Measurements from ENCODE around the gene CDK14. TPM values are rescaled to one million over a fixed set of nuclear protein-coding genes. Genes with fewer than 3 reads are reported as not detected.

CDK14 gene
- total RNA-seq, 4 donors from 2014 or later: 3.5 to 5.1 (median 3.9) TPM

DNA sequence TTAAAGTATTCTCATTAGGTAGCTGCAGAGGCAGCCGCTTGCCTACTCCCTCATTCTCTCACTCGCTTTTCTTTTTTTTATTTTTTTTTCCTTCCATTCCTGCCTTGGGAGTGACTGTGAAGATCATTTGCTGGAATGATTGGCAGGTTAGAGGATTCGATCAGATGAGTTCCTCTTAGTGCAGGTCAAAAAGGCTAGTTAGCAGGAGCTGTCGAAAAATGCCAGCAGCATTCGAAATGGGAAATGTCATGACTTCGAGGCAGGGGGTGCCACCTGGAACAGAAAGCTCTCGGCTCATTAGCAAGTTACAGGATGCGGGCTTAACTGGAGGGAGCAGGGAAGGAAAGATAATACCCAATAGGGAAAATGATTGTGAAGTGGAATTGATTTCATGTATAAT lies 530.6 kb downstream of the CDK14 start:
- no peaks in the 10 kb centered on the region for H3K9me3 ChIP-seq
- DNase-seq (ENCODE audit: low spot score in 2 of 2): no peak
- H3K27ac ChIP-seq: no peak overlapping the region
- H3K4me1 ChIP-seq: no peaks in the 10 kb centered on the region
- TF ChIP-seq POLR2AphosphoS5 (IDR thresholded peaks at IDR 0.05): no peak
- no peak for TF ChIP-seq POLR2A (IDR thresholded peaks at IDR 0.05)
- TF ChIP-seq, protein P1, sequence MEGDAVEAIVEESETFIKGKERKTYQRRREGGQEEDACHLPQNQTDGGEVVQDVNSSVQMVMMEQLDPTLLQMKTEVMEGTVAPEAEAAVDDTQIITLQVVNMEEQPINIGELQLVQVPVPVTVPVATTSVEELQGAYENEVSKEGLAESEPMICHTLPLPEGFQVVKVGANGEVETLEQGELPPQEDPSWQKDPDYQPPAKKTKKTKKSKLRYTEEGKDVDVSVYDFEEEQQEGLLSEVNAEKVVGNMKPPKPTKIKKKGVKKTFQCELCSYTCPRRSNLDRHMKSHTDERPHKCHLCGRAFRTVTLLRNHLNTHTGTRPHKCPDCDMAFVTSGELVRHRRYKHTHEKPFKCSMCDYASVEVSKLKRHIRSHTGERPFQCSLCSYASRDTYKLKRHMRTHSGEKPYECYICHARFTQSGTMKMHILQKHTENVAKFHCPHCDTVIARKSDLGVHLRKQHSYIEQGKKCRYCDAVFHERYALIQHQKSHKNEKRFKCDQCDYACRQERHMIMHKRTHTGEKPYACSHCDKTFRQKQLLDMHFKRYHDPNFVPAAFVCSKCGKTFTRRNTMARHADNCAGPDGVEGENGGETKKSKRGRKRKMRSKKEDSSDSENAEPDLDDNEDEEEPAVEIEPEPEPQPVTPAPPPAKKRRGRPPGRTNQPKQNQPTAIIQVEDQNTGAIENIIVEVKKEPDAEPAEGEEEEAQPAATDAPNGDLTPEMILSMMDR (IDR thresholded peaks at IDR 0.05): no peak
- no peak for TF ChIP-seq EP300 (IDR thresholded peaks at IDR 0.05)
- no peaks in the 10 kb centered on the region for H3K27me3 ChIP-seq
- no peaks in the 10 kb centered on the region for H3K36me3 ChIP-seq
- WGBS: 64% methylated on average over 8 of the region's 8 CpGs
- no peak overlapping the region for H3K4me3 ChIP-seq

DNA sequence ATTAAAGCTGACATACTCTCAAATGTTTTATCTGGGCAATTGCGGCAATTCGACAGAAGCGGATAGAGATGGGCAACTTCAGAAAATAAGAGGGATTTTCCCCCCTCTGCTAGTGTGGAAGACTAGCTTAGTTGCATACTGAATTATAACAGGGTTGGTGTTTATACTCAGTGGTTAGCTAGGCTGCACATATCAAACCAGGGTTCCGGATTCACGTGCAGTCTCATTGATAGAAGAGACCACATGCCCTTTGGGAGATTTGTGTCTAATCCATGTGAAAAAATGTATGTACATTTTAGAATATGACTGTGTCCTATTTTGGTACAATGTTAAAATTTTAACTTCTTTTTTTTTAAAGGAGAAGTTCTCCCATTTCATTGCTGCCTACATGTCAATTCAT lies 531.2 kb downstream of the CDK14 start:
- WGBS: 89% methylated on average over 5 of the region's 5 CpGs
- no peak for DNase-seq (ENCODE audit: low spot score in 2 of 2)
- H3K4me3 ChIP-seq: no peak overlapping the region

DNA sequence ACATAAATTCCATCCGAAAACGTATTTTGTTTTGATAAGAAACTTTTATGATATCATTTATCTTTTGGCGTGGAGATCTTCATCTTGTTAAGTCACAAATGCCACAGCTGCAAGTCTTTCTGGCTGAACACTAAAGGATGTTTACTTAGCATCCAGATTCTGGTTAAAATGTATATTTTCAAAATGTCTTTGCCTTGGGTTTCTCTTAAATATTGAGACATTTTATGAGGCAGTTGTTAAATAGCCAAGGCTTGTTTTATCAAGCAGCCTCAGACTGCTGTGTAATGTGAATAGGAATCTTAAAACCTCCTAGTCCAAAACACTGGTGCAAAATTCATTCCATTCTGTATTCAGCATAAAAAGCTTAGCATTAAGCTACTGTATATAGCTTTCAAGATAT lies 531.8 kb downstream of the CDK14 start:
- no peak overlapping the region for H3K27ac ChIP-seq
- no peaks in the 10 kb centered on the region for H3K4me1 ChIP-seq
- TF ChIP-seq POLR2A (IDR thresholded peaks at IDR 0.05) (no peak), EP300 (IDR thresholded peaks at IDR 0.05) (no peak), POLR2AphosphoS5 (IDR thresholded peaks at IDR 0.05) (no peak)
- TF ChIP-seq, protein P1 (IDR thresholded peaks at IDR 0.05): no peak
- no peak overlapping the region for H3K4me3 ChIP-seq
- no peaks in the 10 kb centered on the region for H3K36me3 ChIP-seq
- no peaks in the 10 kb centered on the region for H3K27me3 ChIP-seq
- no peaks in the 10 kb centered on the region for H3K9me3 ChIP-seq
- WGBS: 63% methylated on average over 3 of the region's 3 CpGs
- no peak for DNase-seq (ENCODE audit: low spot score in 2 of 2)

More for the DNA sequence above, 531.2 kb downstream of the CDK14 start:
- Histone ChIP-seq H3K4me1 (no peaks in the 10 kb centered on the region), H3K36me3 (no peaks in the 10 kb centered on the region), H3K27ac (no peak overlapping the region), H3K27me3 (no peaks in the 10 kb centered on the region), H3K9me3 (no peaks in the 10 kb centered on the region)
- no peak for TF ChIP-seq POLR2AphosphoS5 (IDR thresholded peaks at IDR 0.05)
- no peak for TF ChIP-seq EP300 (IDR thresholded peaks at IDR 0.05)
- TF ChIP-seq, protein P1 (IDR thresholded peaks at IDR 0.05): no peak
- no peak for TF ChIP-seq POLR2A (IDR thresholded peaks at IDR 0.05)

DNA sequence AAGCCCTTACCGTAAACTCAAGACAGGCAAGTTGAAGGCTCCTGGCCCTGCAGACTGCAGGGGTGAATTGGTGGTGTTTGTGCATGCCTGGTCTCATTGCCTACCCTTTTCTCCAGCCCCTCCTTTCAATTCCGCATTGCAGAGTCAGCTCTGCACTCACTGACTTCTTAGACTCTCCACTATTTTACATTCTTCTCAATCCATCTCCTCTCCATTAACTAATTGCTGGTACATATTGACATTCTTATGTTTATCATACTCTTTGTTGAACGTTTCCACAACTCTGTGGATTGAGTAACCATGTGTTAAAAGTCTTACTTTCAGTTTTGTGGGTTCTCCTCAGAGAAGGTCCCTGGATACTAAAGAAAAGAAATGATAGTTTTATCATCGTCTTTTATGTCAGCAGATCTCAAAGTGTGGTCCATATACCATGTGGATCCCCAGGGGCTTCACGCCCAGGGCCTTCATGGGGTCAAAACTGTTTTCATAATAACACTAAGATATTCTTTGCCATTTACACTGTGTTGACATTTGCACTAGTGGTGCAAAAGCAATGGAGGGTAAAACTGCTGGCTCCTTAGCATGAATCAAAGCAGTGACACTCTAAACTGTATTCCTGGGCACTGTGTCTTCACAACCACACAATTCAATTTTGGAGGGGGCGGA lies 532.7 kb downstream of the CDK14 start:
- Histone ChIP-seq H3K9me3 (no peaks in the 10 kb centered on the region), H3K27ac (no peak overlapping the region), H3K4me1 (no peaks in the 10 kb centered on the region), H3K36me3 (no peaks in the 10 kb centered on the region), H3K4me3 (no peak overlapping the region), H3K27me3 (no peaks in the 10 kb centered on the region)
- no peak for DNase-seq (ENCODE audit: low spot score in 2 of 2)
- WGBS: 81% methylated on average over 6 of the region's 6 CpGs
- no peak for TF ChIP-seq EP300 (IDR thresholded peaks at IDR 0.05)
- TF ChIP-seq, protein P1 (IDR thresholded peaks at IDR 0.05): no peak
- no peak for TF ChIP-seq POLR2AphosphoS5 (IDR thresholded peaks at IDR 0.05)
- TF ChIP-seq POLR2A (IDR thresholded peaks at IDR 0.05): no peak

DNA sequence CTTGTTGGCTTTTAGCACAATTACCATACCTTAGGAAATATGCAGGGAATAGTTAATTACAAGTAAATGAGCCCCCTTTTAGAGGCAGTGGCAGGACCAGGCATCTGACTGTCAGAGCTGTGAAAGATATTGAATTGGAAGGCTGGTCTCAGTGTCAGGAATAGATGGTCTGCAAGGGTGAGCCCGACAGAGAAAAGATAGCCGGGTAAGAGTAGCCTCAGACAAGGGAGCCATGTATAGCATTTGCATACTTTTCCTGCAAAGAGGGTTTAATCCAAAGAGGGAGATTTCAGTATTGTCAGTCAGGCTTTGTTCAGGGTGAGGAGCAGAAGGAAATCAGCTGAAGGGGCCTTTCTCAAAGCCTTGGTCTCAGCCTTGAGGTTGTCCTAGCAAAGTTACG lies 539.2 kb downstream of the CDK14 start:
- Histone ChIP-seq H3K4me1 (no peaks in the 10 kb centered on the region), H3K27me3 (no peaks in the 10 kb centered on the region), H3K9me3 (no peaks in the 10 kb centered on the region), H3K36me3 (no peaks in the 10 kb centered on the region), H3K4me3 (no peak overlapping the region), H3K27ac (no peak overlapping the region)
- TF ChIP-seq, protein P1 (IDR thresholded peaks at IDR 0.05): no peak
- TF ChIP-seq POLR2AphosphoS5 (IDR thresholded peaks at IDR 0.05): no peak
- no peak for TF ChIP-seq EP300 (IDR thresholded peaks at IDR 0.05)
- TF ChIP-seq POLR2A (IDR thresholded peaks at IDR 0.05): no peak
- WGBS: 86% methylated on average over 3 of the region's 3 CpGs
- DNase-seq (ENCODE audit: low spot score in 2 of 2): no peak
